GM19351 (cell line): ENCODE results near the gene BUB1.
"Not testable (repeated sequence)": the region's sequence is repeated elsewhere in the genome, so short reads cannot be mapped to it uniquely, and the experiment has no call there.

ENCODE experiments used
- ATAC-seq: cut with Tn5 transposase; IDR thresholded peaks from one replicate; pipeline ENCODE4 v1.9.1; 2021; ENCODE audit warnings: mild to moderate bottlenecking, moderate library complexity; ENCODE audit not compliant: unreplicated experiment

The BUB1 gene

DNA sequence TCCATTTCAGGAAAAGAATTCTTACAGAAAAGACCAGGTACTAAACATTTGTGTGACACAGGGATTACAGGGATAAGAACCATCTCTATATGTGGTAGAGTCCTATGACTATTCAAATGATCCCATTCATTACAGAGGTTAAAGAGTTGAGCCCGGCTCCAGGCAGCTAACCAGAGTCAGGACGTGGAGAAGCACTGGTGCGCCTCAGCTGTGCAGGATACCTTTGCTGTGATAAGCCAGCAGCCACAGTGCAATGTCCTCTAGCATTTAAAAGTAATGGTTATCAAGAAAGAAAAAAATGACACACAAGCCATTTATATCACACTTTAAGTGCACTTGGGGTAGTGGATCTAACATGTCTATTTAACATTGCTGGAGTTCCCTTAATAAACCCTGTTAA lies 17.3 kb downstream of the BUB1 start:
- ATAC-seq: no peak

DNA sequence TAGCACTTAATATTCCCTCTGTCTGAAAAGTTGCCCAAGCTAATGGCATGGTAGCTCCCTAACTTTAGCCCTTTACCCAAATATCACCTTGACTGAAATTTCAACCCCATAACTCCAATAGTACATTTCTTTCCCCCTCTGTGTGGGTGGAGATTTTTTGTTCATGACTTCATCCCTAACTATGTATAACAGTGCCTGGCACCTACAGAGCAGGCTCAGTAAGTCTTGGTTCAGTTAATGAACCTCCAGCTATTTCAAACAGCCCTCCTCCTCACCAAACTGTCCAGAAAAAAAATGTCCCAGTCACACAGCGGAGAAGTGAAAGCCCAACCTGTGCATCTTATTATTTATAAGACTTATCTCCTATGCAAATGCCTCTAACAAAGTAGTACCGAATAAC lies 18.6 kb downstream of the BUB1 start:
- no peak for ATAC-seq

DNA sequence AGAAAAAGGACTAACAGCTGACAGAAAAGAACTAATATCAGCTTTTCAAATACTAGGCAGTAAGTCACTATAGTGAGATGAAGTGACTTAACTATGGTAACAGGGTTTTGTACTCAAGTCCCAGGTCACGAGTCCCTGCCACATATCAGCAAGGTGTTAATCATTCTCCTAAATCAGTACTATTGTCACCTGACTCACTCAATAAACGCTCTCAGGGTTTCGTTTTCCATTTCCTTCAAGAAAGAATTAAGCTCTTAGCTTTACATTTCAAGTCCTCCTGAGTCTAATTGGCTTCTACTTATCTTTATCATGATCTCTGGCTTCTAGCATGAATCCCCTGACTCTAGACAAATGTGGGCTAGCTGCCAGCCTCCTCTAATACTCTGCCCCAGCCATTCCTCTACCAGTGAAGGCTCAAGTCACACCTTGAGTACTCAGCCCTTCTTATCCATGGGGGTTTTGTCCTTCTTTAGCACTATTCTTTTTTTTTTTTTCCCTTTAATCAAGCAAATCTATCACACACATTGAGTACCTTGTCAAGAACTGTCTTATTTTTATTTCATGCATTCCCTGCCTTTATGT lies 20.0 kb downstream of the BUB1 start:
- no peak for ATAC-seq

DNA sequence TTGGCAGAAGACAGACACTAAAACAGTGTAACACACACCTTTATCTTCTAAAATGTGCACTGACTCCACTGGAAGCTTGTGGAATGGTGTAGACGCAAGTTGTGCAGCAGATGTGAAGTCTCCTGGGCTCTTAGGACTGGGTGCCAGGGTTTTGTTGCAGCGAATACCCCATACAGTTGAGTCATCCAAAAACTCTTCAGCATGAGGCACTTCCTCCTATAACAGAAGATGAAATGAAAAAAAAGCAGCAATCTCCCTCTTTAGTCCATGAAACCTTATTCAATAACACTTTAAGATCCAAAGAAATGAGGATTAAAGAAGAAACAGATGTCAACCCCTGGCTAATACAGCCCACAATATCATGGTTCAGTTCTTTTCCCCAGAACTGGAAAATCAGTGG lies 22.2 kb downstream of the BUB1 start:
- ATAC-seq: no peak

DNA sequence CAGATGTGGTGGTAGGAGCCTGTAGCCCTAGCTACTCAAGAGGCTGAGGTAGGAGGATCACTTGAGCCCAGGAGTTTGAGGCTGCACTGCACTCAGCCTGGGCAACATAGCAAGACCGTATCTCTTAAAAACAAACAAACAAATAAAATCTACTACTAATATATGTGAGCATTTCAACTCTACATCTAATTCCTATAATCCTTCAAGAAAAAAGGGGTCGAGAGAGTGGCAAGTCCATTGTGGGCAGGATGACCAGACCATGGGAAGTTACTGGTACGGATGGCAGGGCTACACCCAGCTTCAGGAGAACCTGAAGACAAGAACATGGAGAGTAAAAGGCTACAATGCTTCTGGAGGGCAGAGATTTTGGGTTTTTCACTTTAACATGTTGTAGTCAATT lies 24.0 kb downstream of the BUB1 start:
- ATAC-seq: no peak

DNA sequence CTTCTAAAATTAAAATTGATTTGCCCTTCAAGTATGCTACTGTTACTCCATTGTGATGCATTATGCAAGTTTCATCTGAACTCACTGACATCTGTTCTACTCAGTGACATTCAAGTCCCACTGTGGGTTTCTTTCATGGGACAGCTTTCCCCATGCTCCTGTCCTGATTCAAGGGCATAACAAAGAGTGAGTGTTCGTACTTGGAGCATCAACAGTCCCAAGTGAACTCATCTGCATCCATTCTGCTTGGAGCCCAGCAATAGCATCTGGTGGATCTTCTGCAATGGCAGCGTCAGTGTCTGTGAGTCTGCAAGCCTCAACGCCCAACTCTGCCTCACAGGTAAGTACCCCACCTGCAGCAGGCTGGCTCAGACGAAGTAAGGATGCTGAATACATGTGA lies 27.5 kb downstream of the BUB1 start:
- ATAC-seq: no peak

DNA sequence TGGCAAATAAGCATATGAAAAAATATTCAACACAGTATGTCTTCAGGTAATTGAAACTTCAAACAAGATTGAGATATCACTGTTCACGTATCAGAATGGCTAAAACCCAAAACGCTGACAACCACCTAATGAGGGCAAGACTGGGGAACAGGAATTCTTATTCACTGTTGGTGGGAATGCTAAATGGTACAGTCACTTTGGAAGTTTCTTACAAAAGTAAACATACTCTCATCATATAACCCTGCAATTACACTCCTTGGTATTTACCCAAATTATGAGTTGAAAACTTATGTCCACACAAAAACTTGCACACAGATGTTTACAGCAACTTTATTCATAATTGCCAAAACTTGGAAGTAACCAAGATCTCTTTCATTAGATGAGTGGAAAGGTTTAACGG lies 30.1 kb downstream of the BUB1 start:
- ATAC-seq: no peak

DNA sequence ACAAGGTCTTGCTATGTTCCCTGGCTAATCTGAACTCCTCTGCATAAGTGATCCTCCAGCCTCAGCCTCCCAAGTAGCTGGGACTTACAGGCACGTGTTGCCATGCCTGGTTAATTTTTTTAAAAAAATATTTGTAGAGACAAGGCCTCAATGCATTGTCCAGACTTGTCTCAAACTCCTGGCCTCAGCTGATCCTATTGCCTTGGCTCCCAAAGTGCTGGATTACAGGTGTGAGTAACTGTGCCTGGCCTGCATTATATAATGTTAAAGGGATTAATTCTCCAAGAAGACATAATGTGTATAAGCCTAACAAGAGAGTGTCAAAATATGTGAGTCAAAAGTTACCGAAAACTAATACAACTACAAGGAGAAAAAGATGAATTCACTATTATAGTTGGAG lies 32.2 kb downstream of the BUB1 start:
- ATAC-seq: no peak

DNA sequence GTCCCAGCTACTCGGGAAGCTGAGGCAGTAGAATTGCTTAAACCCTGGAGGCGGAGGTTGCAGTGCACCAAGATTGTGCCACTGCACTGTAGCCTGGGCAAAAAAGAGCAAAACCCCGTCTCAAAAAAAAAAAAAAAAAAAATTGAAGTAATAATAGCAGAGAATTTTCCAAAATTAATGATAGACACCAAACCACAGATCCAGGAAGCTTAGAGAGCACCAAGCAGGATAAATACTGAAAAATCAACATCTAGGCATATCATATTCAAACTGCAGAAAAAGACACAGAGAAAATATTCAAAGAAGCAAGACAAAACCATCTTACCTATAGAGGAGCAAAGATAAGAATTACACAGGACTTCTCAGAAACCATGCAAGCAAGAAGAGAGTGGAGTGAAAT lies 33.5 kb downstream of the BUB1 start:
- ATAC-seq: no peak

DNA sequence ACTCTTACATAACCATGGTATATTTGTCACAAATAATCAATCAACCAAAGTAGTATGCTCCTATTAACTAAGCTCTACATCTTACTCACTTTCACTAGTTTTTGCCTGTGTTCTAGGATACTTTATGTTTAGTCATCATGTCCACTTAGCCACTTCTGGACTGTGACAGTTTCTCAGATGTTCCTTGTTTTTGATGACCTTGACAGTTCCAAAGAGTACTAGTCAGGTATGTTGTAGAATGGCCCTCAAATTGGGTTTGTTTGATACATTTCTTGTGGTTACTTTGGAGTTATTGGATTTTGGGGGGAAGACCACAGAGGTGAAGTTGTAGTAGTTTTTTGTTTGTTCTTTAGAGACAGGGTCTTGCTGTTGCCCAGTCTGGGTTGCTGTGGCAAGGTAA lies 35.5 kb downstream of the BUB1 start:
- no peak for ATAC-seq

DNA sequence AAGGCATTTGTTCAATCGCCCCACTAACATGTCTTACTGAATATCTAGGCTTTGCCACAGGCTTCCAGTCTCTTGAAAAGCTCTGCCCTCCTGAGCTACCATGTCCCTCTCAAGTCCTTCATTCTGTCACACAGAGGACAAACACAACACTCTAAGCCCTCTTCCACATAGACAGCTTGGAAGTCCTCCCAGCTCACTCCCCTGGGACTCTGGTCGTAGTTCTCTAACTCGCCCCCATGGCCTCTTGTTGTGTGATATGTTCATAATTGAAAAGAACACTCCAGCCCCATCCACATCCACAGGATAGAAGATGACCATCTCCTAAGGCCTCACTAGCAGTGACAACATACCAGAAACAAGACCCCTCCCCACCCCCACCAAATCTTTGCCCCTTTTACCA lies 37.9 kb downstream of the BUB1 start:
- ATAC-seq: no peak

DNA sequence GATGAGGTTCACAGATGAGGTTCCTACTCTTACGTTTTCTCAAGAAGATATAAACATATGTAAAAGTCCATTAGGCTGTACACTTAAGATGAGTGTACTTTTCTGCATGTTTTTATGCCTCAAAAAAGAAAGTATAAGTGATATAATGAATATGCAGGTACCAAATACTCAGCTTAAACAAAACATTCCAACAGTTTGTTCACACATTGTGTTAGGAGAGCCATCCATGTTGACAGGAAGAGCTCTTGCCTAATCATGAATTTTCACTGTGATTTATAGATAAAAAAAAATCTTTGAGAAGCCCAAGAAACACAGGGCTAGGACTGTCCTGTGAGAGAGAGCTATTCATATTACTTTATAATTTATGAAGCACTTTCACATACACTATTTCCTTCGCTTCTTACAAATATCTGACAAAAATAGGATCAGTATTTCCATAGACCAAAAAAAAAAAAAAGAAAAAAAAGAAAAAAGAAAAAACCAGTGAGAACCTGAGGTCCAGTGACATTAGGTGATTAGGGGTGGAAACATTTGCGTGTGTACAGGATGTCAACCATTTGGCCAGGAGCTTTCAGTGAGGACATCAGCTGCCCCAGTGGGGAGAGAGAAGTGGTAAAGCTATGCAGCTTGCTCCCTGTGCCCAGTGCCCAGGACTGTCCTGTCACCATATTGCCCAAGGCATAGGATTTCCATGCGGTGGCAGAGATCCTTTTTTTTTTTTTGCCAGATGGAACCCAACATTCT lies 38.7 kb downstream of the BUB1 start:
- ATAC-seq: no peak

DNA sequence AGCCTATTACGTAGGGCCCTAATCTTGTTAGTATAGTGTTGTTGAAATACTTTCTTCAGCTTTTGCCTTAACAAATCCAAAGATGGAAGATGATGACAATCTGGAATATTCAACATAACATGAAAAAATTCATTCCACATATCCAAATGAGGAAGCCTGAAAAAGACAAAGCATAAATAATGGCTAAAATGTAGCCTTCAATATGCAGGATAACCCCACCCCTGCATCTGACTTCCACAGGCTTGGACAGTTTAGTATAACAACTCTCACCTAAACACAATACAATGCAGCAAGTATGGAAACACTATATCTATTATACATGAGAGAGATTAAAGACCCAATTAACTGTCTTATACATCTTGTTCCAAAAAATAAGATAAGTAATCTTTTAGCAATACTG lies 39.9 kb downstream of the BUB1 start:
- ATAC-seq: no peak

DNA sequence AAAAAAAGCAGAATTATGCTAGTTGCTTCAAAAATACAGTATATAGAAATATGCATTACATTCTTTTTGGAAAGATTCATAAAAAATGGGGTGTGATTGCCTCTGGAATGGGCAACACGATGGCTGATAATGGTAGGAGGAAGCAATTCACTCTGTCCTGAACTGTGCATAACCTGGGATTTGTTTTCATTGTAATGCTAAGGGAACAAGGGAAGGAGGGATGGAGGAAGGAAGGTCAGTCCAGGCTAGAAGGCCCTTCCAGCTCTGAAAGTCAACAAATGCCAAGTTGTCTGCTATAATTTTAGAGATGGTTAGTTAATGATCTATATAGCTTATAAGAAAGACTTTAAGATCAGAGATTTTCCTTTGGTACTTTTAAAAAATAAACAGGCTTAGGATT lies 40.8 kb downstream of the BUB1 start:
- ATAC-seq: no peak

DNA sequence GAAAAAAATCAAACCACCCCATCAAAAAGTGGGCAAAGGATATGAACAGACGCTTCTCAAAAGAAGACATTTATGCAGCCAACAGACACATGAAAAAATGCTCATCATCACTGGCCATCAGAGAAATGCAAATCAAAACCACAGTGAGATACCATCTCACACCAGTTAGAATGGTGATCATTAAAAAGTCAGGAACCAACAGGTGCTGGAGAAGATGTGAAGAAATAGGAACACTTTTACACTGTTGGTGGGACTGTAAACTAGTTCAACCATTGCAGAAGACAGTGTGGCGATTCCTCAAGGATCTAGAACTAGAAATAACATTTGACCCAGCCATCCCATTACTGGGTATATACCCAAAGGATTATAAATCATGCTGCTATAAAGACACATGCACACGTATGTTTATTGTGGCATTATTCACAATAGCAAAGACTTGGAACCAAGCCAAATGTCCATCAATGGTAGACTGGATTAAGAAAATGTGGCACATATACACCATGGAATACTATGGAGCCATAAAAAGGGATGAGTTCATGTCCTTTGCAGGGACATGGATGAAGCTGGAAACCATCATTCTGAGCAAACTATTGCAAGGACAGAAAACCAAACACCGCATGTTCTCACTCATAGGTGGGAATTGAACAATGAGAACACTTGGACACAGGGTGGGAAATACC lies 41.8 kb downstream of the BUB1 start:
- ATAC-seq: not testable (repeated sequence)

DNA sequence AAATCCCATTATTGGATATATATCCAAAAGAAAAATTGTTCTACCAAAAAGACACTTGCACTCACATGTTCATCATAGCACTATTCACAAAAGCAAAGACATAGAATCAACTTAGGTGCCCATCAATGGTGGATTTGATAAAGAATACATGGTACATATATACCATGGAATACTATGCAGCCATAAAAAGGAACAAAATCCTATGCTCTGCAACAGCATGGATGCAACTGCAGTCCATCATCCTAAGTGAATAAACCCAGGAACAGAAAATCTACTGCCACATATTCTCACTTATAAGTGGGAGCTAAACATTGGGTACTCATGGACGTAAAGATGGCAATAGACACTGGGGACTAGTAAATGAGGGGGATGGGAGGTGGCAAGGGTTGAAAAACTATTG lies 50.5 kb downstream of the BUB1 start:
- ATAC-seq: not testable (repeated sequence)

DNA sequence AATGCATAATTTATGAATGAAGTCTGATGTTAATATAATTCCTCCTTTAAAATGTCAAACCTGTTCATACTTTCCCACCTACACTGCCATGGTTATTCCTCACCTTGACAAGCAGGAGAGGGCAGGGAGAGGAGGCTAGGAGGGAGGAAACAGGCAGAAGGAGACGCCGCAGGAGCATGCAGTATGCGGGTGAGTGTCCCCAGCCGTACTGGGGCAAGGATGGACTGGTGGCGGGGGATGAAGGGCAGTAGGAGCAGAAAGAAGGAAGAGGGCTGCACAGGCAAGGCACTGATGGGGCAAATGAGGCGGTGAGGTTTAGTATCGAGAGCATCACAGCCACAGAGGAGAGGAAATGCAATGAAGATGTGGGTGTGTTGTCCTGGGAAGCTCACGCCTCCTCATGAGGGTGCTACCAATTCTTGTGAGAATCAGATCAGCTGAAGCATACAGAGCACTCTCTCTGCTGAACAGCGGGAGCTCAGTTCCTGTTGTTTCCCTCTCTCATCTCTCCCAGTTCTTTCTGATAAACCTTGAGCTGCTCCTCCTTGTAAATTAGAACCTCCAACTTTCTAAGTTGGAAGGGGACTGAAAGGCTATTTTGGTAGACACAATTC lies 58.4 kb downstream of the BUB1 start:
- ATAC-seq: not testable (repeated sequence)

DNA sequence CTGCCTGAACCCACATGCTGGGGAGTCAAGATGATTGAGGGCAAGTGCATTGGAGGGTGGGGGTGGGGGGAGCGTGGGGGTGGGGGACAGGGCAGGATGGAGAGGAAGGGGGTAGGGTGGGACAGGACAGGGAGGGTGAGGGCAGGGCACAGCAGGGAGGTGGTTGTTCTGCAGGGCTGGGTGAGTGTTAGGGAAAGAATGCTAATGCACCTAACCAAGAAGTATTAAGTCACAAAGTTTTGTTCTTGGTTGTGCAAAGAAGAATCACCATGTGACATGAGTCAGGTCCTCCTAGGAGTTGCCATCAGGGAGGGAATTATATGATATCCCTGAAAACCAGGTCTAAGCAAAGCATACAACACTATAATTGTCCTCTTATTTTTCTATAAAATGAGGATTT lies 63.9 kb downstream of the BUB1 start:
- ATAC-seq: not testable (repeated sequence)

DNA sequence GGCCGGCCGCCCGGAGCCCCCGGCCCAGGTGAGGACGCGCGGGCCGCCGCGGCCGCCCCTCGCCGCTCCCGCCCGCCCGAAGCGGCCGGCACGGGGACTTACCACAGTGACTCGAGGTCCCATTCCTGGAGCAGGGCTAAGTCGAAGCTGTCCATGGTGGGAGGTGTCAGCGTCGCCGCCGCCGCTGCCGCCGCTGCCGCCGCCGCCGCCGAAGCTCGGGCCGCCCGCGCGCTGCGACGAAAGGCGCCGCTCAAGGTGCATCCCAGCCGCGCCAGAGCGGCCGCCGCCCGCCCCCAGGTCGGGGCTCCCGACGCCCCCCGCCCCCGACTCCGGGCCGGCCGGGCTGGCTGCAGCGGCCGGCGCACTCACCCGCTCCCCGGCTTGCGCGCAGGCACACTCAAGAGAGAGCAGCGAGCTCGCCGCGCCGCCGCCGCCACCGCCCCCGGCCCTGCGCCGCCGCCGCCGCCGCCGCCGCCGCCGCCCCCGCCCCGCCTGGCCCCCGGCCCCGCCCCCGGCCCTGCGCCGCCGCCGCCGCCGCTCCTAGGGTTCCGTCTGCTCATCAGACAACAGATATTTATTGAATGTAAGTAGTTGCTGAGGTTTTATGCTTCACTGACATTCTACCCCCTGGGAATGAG lies 67.1 kb downstream of the BUB1 start:
- ATAC-seq: peak; percentile 27

DNA sequence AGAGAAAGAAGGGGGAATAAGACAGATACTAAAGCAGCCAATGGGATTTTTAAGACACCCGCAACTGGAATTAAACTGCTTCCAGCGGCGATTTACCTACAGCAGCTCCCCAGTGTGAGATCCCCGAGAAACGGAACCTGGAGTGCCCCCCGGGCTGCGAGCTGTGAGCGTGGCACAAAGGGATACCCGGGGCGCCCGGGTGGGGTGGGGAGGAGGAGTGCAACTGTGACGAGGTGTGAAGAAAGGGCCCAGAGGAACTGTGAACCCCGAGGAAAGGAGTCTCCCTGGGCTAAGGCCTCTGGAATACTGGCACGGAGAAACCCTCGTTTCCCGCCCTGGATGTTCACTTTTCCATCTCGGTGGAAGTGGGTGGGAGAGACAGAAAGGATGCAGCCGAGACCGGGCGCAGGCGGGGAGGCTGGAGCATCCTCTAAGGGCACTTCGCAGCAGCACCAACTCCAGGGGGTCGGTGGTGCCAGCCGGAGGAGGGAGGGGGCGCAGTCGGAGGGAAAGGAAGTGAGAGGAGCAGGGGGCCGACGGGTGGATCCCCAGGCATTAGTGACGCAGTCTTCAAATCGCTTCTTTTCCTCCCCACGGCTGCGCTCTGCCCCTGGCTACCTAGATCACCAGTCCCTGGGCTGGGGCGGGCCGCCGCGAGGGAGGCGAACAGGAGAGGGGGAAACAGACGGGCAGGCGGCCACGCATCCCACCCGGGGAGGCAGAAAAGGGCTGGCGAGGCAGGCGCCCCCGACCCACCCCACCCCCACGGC lies 67.8 kb downstream of the BUB1 start:
- ATAC-seq: peak; percentile 37
